ENCODE data around the gene RIN3.

The RIN3 gene

DNA sequence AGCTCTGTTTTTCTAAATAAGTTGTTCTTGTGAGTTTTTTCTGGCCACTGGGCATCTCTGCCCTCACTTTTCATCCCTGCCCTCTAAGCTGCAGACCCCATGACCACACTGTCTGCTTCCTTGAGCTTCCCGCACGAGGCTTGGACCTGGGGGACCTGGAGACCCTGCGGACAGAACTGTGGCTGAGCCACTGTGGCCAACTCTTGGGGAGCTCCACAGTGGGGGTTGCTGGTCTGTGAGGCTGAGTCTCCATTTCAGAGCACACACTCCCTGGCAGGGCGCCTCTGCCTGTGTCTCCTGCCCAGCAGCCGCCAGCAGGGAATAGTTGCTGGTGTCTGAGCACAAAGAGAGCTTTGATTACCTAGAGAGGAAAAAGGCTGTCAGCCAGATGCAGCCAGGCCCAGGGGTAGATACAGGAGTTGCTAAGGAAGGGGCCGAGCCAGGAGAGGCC is 13.1 kb upstream of the RIN3 start:
- no peak for FAIRE-seq
- TF ChIP-seq, protein P1, sequence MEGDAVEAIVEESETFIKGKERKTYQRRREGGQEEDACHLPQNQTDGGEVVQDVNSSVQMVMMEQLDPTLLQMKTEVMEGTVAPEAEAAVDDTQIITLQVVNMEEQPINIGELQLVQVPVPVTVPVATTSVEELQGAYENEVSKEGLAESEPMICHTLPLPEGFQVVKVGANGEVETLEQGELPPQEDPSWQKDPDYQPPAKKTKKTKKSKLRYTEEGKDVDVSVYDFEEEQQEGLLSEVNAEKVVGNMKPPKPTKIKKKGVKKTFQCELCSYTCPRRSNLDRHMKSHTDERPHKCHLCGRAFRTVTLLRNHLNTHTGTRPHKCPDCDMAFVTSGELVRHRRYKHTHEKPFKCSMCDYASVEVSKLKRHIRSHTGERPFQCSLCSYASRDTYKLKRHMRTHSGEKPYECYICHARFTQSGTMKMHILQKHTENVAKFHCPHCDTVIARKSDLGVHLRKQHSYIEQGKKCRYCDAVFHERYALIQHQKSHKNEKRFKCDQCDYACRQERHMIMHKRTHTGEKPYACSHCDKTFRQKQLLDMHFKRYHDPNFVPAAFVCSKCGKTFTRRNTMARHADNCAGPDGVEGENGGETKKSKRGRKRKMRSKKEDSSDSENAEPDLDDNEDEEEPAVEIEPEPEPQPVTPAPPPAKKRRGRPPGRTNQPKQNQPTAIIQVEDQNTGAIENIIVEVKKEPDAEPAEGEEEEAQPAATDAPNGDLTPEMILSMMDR (IDR thresholded peaks at IDR 0.05; ENCODE audit: insufficient read depth, missing control alignments) = no peak
- no peak for DNase-seq (ENCODE audit: insufficient read length, low spot score)

DNA sequence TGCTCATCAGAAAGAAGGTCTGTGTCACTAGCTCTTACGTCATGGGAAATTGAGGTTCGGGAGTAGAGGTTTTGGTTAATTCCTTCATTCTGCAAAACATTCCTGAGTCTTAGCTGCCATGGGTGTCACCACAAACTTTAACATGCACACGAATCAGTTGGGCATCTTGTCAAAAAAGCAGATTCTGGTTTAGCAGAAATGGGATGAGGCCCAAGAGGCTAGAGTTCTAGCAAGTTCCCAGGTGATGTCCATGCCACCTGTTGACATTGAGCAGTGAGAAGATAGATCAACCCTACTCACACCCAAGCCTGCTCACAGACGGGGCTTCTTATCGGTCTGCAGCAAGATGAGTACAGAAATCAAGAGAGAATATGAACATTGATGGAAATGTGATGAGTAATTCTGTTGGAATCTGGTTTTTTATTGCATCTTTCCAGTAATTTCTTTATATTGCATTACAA is 11.7 kb upstream of the RIN3 start:
- DNase-seq (ENCODE audit: insufficient read length, low spot score) (no peak), FAIRE-seq (no peak)
- TF ChIP-seq, protein P1 (IDR thresholded peaks at IDR 0.05; ENCODE audit: insufficient read depth, missing control alignments) = no peak

DNA sequence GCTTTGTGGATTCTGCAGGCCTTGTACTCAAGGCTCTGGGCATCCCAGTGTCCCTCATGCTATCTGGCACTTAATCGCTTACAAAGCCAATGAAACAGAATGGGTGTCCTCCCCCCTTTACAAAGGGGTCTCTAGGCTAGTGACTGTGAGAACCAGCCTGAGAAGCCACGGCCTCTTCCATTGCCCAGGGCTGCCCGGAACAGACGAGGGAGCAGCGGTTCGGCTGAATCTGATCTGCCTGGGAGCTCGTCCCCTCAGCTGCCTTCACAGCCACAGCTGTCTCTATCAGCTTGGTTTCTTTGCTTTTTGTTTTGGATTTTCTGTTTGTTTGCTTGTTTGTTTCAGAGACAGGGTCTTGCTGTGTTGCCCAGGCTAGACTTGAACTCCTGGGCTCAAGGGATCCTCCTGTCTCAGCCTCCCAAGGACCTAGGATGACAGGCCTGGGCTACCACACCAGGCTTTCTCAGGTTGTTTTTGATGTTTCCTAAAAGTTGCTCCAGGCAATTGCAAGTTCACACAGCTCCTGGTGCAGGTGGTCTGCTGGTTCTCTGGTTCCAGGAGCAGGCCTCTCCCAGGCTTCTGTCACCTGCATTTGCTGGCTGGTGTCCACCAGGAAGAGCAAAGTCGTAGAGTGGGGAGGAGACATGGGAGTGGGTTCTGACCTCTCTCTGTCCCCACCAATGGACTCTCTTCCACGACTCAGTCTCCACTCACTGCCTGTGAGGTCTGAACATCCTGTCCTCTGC is 10.9 kb upstream of the RIN3 start:
- FAIRE-seq (no peak), DNase-seq (ENCODE audit: insufficient read length, low spot score) (no peak)
- TF ChIP-seq, protein P1 (IDR thresholded peaks at IDR 0.05; ENCODE audit: insufficient read depth, missing control alignments) = no peak

DNA sequence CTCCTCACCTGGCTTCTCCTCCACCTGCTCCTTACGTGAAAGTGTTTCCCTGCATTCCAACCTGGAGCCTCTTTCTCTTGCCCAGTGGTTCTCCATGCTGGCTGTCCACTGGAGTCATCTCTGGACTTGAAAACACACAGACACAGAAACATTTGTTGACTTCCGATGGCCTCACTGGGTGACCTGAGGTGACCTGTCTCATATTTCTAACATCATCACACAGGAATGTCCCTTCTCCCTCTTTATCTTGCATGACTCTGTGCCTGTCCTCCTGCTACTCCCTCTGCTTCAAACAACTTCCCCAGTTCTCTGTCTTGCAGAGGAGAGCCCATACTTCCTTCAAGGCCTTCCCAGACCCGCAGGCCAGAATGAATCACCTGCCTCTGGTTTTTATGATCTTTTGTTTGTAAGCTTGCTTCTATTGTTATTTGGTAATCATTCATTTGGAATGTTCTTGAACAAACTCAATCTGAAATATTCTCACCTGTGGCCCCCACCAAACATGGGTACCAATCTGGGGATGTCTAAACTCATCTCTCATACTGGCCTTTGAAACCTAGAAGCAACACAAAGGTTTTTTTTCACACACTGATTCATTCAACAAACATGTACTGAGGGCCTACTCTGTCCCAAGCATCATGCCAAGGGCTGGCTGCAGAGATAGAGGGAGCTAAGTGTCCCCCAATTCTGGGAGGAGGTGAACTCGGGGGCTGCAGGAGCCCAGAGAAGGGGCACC is 9.7 kb upstream of the RIN3 start:
- no peak for FAIRE-seq
- DNase-seq (ENCODE audit: insufficient read length, low spot score) = no peak
- TF ChIP-seq, protein P1 (IDR thresholded peaks at IDR 0.05; ENCODE audit: insufficient read depth, missing control alignments) = no peak

DNA sequence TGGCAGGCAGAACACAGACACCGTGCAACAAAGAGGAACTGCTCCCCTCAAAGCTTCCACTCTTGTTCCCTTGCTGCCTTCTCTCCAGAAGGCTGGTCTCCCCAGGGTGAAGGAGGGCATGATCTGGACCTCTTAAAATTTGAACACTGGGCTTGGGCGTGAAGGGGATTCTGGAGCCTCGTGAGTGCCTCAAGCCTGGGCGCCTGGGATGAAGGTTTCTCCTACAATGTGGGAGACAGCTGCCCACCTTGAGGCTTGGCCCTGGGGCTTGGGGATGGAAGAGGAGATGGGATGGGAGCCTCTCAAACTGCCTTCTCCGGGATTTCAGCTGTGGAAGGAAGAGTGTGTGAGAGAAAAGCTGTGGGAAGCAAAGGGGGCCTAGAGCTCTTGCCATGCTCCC is 7.8 kb upstream of the RIN3 start:
- FAIRE-seq = no peak
- TF ChIP-seq, protein P1 (IDR thresholded peaks at IDR 0.05; ENCODE audit: insufficient read depth, missing control alignments) = no peak

DNA sequence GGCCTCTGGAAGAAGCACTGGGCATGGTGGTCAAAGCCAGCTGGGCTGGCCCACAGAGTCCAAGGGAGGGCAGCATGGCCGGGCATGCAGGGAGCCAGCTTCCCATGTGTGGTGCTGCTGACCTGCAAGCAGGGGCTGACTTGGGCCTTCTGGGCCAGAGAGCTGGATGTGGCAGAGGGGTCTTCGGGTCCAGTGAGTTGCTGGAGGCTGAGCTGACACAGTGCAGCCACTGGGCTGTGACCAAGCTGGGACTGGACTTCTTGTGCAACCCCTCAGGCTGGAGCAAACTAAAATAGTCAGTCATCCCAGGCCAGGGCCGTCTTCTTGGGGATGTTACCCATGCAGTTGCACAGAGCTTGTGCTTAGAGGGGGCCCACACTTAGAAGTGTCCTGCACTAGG is 7.3 kb upstream of the RIN3 start:
- TF ChIP-seq, protein P1 (IDR thresholded peaks at IDR 0.05; ENCODE audit: insufficient read depth, missing control alignments) = no peak
- DNase-seq (ENCODE audit: insufficient read length, low spot score) = no peak
- FAIRE-seq = no peak

More for the DNA sequence above, 7.8 kb upstream of the RIN3 start:
- DNase-seq (ENCODE audit: insufficient read length, low spot score) = no peak

Measured in D721Med (cell line).